Measurements from ENCODE around the gene UXS1.

Gene UXS1

GRCh38 chr2:106070181-106070580 is 123.9 kb downstream of the UXS1 start:
- ATAC-seq, result no peak

GRCh38 chr2:106068451-106068850 is 125.7 kb downstream of the UXS1 start:
- TF ChIP-seq TCF4 (CRISPR knock-in tag; IDR thresholded peaks at IDR 0.05; ENCODE audit: borderline replicate concordance) (no peak), ESRRG (CRISPR knock-in tag; IDR thresholded peaks at IDR 0.05) (no peak), ISL1 (CRISPR knock-in tag; IDR thresholded peaks at IDR 0.05) (no peak), ZFP3 (CRISPR knock-in tag; IDR thresholded peaks at IDR 0.05) (no peak), GLIS3 (CRISPR knock-in tag; IDR thresholded peaks at IDR 0.05) (no peak), TOX (CRISPR knock-in tag; IDR thresholded peaks at IDR 0.05; ENCODE audit: borderline replicate concordance) (no peak), PATZ1 (CRISPR knock-in tag; IDR thresholded peaks at IDR 0.05; ENCODE audit: borderline replicate concordance) (no peak), TSHZ2 (CRISPR knock-in tag; IDR thresholded peaks at IDR 0.05) (no peak), ZNF70 (CRISPR knock-in tag; IDR thresholded peaks at IDR 0.05) (no peak)
- ATAC-seq, result no peak

More at GRCh38 chr2:106070181-106070580, 123.9 kb downstream of the UXS1 start:
- no peak for TF ChIP-seq TSHZ2 (CRISPR knock-in tag; IDR thresholded peaks at IDR 0.05)
- TF ChIP-seq ZFP30 (CRISPR knock-in tag; IDR thresholded peaks at IDR 0.05), result no peak
- no peak for TF ChIP-seq CSDC2 (CRISPR knock-in tag; IDR thresholded peaks at IDR 0.05)
- TF ChIP-seq ZNF8 (CRISPR knock-in tag; IDR thresholded peaks at IDR 0.05), result no peak

- ATAC-seq, result no peak
- TF ChIP-seq TCF4 (CRISPR knock-in tag; IDR thresholded peaks at IDR 0.05; ENCODE audit: borderline replicate concordance), result no peak
- no peak for TF ChIP-seq CSRNP3 (CRISPR knock-in tag; IDR thresholded peaks at IDR 0.05)
- no peak for TF ChIP-seq ZFP30 (CRISPR knock-in tag; IDR thresholded peaks at IDR 0.05)
- no peak for TF ChIP-seq PPARA (CRISPR knock-in tag; IDR thresholded peaks at IDR 0.05; ENCODE audit: borderline replicate concordance)
- no peak for TF ChIP-seq CREB5 (CRISPR knock-in tag; IDR thresholded peaks at IDR 0.05; ENCODE audit: low read depth)
- no peak for TF ChIP-seq GLIS3 (CRISPR knock-in tag; IDR thresholded peaks at IDR 0.05)
- TF ChIP-seq SNAI2 (CRISPR knock-in tag; IDR thresholded peaks at IDR 0.05), result no peak
- no peak for TF ChIP-seq POU6F1 (CRISPR knock-in tag; IDR thresholded peaks at IDR 0.05; ENCODE audit: borderline replicate concordance, low read depth)
- no peak for TF ChIP-seq ESRRG (CRISPR knock-in tag; IDR thresholded peaks at IDR 0.05)
- no peak for TF ChIP-seq BACH2 (CRISPR knock-in tag; IDR thresholded peaks at IDR 0.05; ENCODE audit: borderline replicate concordance)
- no peak for TF ChIP-seq ZNF70 (CRISPR knock-in tag; IDR thresholded peaks at IDR 0.05)
- TF ChIP-seq ZNF565 (CRISPR knock-in tag; conservative IDR thresholded peaks at IDR 0.05; ENCODE audit: low read depth), result no peak
- no peak for TF ChIP-seq ARNTL (CRISPR knock-in tag; IDR thresholded peaks at IDR 0.05; ENCODE audit: borderline replicate concordance, low read depth)
These were observed 127.9 kb downstream of the UXS1 start for GRCh38 chr2:106065983-106066820.

Measured in SK-N-SH treated with all-trans-retinoic acid at 6 μM for 48 hours (cell line).